K562 (cell line): Measurements from ENCODE around the gene BRPF1. TPM values are rescaled to one million over a fixed set of nuclear protein-coding genes. Genes with fewer than 3 reads are reported as not detected.

Source experiments
- CCNT2 ChIP-seq: IDR thresholded peaks from 2 replicates; pipeline ENCODE4 v1.6.1; 2011; ENCODE audit warnings: borderline replicate concordance, low read depth, mild to moderate bottlenecking, moderate library complexity, mixed read lengths, low read length; ENCODE audit not compliant: insufficient read length; ENCODE audit errors: extremely low read depth
- CEBPG ChIP-seq, 3 experiments: fragments of 200-800 bp in 1 of 3; sonication (Bioruptor generic) in 1 of 3; sonication (generic) in 1 of 3; formaldehyde crosslinking in 1 of 3; IDR thresholded peaks in 2 of 3; conservative IDR thresholded peaks in 1 of 3; 2 replicates each; pipeline versions ENCODE4 v1.6.1 to v1.8.0; 2016 to 2022; ENCODE audit warnings: missing compliant biosample characterization in 2 of 3, missing genetic modification characterization in 2 of 3, mild to moderate bottlenecking in 1 of 3, missing genetic modification reagents in 1 of 3
- FOSL1 ChIP-seq: fragments of 200-800 bp; sonication (Bioruptor generic); conservative IDR thresholded peaks from 2 replicates; pipeline ENCODE4 v1.6.1; 2016; ENCODE audit warnings: missing genetic modification characterization, missing compliant biosample characterization
- GTF2A2 ChIP-seq: IDR thresholded peaks from 2 replicates; pipeline ENCODE4 v1.6.1; 2016; ENCODE audit warnings: mild to moderate bottlenecking, missing genetic modification characterization, missing compliant biosample characterization
- HDAC8 ChIP-seq: fragments of 450-650 bp; IDR thresholded peaks from 2 replicates; pipeline ENCODE4 v1.6.1; 2016; ENCODE audit warnings: mild to moderate bottlenecking, missing genetic modification characterization, moderate library complexity, missing compliant biosample characterization
- HNRNPUL1 ChIP-seq: fragments of 200-400 bp; formaldehyde crosslinking; IDR thresholded peaks from 2 replicates; pipeline ENCODE4 v1.6.1; 2017; ENCODE audit warnings: low read length
- HSF4 ChIP-seq: fragments of 250-450 bp; sonication (Bioruptor Pico); IDR thresholded peaks from 2 replicates; pipeline ENCODE4 v2.1.2; 2022; ENCODE audit warnings: mild to moderate bottlenecking, moderate library complexity, borderline replicate concordance
- MBD2 ChIP-seq: sonication (generic); IDR thresholded peaks from 2 replicates; pipeline ENCODE4 v1.6.1; 2016; ENCODE audit warnings: low read depth, borderline replicate concordance
- RB1 ChIP-seq: fragments of 450-650 bp; IDR thresholded peaks from 2 replicates; pipeline ENCODE4 v1.6.1; 2017; ENCODE audit warnings: low read depth, mild to moderate bottlenecking
- RCOR1 ChIP-seq, 2 experiments: IDR thresholded peaks; 2 replicates each; pipeline ENCODE4 v1.6.1; 2012; ENCODE audit warnings: low read depth in 2 of 2, low read length in 2 of 2, borderline replicate concordance in 1 of 2, improper control_type of control experiment in 1 of 2
- YY1 ChIP-seq, 3 experiments: IDR thresholded peaks; 2 replicates each; pipeline ENCODE4 v1.6.1; 2011; ENCODE audit warnings: low read length in 2 of 3, mild to moderate bottlenecking in 2 of 3, moderate library complexity in 2 of 3, borderline replicate concordance in 1 of 3, control low read depth in 1 of 3, low read depth in 1 of 3; ENCODE audit not compliant: insufficient read depth in 3 of 3, insufficient replicate concordance in 2 of 3, control insufficient read depth in 1 of 3, insufficient read length in 1 of 3; ENCODE audit errors: extremely low read depth in 1 of 3
- ZNF354B ChIP-seq: fragments of 250-450 bp; sonication (Bioruptor Pico); IDR thresholded peaks from 2 replicates; pipeline ENCODE4 v1.4.0; 2020
- ZSCAN29 ChIP-seq: fragments of 450-650 bp; IDR thresholded peaks from 2 replicates; pipeline ENCODE4 v1.6.1; 2017
- polyA plus RNA-seq, 8 experiments: library from polyadenylated mRNA; depleted of rRNA in 4 of 8; stranded (reverse) in 5 of 8; unstranded in 3 of 8; fragments of >200 nt; fragmentation: Nextera tagmentation in 2 of 8; fragmentation: Illumina TruSeq in 1 of 8; extraction: Ambion mirVana in 2 of 8; extraction: Trizol in 1 of 8; gene quantifications; 2 replicates each; pipeline versions ENCODE4 v1.2.1 to v1.2.3, GENCODE V29; 2011 to 2014; ENCODE audit warnings: inconsistent platforms in 1 of 8, missing spikeins in 1 of 8
- total RNA-seq, 7 experiments: library from RNA; depleted of rRNA in 6 of 7; stranded (reverse); fragments of >200 nt in 6 of 7; fragmentation: Illumina TruSeq in 2 of 7; extraction: Trizol in 2 of 7; gene quantifications; 2 replicates each; pipeline versions ENCODE4 v1.2.1 to v1.2.3, GENCODE V29; 2011 to 2021; ENCODE audit warnings: low replicate concordance in 1 of 7
- TF ChIP-seq, protein P1 (sequence below): fragments of 250-450 bp; sonication (Bioruptor Pico); IDR thresholded peaks from 2 replicates; pipeline ENCODE4 v1.8.0; 2022; ENCODE audit warnings: moderate library complexity, mild to moderate bottlenecking, inconsistent platforms
- TF ChIP-seq, protein P2 (sequence below): fragments of 250-450 bp; sonication (Bioruptor Pico); IDR thresholded peaks from 2 replicates; pipeline ENCODE4 v1.9.0; 2021; ENCODE audit warnings: mild to moderate bottlenecking
- TF ChIP-seq, protein P3 (sequence below): fragments of 250-450 bp; sonication (Bioruptor Pico); IDR thresholded peaks from 2 replicates; pipeline ENCODE4 v1.5.0; 2020; ENCODE audit warnings: mild to moderate bottlenecking, borderline replicate concordance

BRPF1 gene
- total and polyA plus RNA-seq, 9 of the 15 experiments (the other 6 are each of a cell fraction or from before 2014, with no cell fraction given): 1.1 to 40.2 (median 23.5) TPM

DNA sequence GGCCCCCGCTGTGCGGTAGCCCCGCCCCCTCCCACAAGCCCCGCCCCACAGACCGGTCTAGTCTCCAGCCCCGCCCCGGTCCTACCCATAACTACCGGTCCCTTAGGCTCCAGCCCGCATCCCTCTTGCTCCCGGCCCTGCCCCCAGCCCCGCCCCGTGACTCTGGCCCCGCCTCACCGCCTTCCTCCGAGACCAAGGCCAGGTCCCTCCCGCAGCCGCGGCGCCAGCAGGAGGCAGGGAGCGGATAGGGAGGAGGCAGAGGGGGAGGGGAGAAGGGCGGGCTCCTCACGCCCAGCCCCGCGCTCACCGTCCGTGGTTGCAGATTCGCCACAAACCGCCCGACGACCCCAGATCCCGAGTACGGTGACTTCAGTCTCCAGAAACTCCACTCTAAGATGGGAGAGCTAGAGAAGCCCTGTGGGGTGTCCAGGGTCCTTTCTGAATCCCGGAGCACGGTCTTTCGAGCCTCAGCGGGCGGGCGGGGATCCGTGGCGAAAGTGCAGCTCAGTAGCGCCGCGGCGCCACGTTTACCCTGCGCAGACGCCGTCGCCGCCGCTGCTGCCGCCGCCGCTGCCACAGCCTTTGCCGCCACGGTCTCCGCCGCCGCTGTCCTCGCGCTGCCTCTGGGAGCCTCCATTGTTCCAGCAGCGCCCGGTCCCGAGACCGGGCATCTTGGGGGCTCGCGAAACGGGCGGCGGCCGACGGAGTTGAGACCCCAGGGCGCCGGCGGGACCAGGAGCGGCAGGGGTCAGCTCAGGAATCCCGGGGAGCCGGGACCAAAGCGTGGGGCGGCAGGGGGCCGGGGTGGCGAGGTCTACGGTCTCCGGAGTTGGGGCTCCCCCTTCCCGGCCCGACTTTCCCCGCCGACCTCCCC lies at the start of gene BRPF1 (continued):
- TF ChIP-seq, protein P1, sequence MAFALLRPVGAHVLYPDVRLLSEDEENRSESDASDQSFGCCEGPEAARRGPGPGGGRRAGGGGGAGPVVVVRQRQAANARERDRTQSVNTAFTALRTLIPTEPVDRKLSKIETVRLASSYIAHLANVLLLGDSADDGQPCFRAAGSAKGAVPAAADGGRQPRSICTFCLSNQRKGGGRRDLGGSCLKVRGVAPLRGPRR: no peak
- TF ChIP-seq RB1 (peak; percentile 97), MBD2 (peak; percentile 78), HDAC8 (tag) (peak; percentile 53; the same call in 1 of the 2 replicates), HSF4 (CRISPR knock-in tag) (no peak), FOSL1 (tag) (peak; percentile 69), CCNT2 (peak; percentile 64), ZSCAN29 (peak; percentile 11; the same call in 1 of the 2 replicates), ZNF354B (CRISPR knock-in tag) (no peak), RCOR1 (IDR thresholded peaks at IDR 0.05; ENCODE audit: borderline replicate concordance in 1 of 2, low read depth in 2 of 2, low read length in 2 of 2) (peak in 1 of 2 experiments; percentile 54; a peak in 1 of 4 replicates), GTF2A2 (tag) (no peak), YY1 (IDR thresholded peaks at IDR 0.05; ENCODE audit: borderline replicate concordance in 1 of 3, control insufficient read depth in 1 of 3, extremely low read depth in 1 of 3, insufficient read depth in 3 of 3, insufficient read length in 1 of 3, insufficient replicate concordance in 2 of 3, low read depth in 1 of 3, low read length in 2 of 3) (peak in 2 of 3 experiments; percentile 28 to 67), HNRNPUL1 (no peak), CEBPG (CRISPR knock-in tag; IDR thresholded peaks at IDR 0.05) (no peak), CEBPG (tag; conservative IDR thresholded peaks at IDR 0.05 in 1 of 2, IDR thresholded peaks at IDR 0.05 in 1 of 2) (no peak)
- TF ChIP-seq, protein P2, sequence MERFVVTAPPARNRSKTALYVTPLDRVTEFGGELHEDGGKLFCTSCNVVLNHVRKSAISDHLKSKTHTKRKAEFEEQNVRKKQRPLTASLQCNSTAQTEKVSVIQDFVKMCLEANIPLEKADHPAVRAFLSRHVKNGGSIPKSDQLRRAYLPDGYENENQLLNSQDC (CRISPR knock-in tag): peak; percentile 94; the same call in 1 of the 2 replicates
- TF ChIP-seq, protein P3, sequence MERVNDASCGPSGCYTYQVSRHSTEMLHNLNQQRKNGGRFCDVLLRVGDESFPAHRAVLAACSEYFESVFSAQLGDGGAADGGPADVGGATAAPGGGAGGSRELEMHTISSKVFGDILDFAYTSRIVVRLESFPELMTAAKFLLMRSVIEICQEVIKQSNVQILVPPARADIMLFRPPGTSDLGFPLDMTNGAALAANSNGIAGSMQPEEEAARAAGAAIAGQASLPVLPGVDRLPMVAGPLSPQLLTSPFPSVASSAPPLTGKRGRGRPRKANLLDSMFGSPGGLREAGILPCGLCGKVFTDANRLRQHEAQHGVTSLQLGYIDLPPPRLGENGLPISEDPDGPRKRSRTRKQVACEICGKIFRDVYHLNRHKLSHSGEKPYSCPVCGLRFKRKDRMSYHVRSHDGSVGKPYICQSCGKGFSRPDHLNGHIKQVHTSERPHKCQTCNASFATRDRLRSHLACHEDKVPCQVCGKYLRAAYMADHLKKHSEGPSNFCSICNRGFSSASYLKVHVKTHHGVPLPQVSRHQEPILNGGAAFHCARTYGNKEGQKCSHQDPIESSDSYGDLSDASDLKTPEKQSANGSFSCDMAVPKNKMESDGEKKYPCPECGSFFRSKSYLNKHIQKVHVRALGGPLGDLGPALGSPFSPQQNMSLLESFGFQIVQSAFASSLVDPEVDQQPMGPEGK: no peak
